ENCODE results near the gene DYRK1B. TPM values are rescaled to one million over a fixed set of nuclear protein-coding genes. Genes with fewer than 3 reads are reported as not detected.

The DYRK1B gene
- total and polyA plus RNA-seq, 5 donors from 2014 or later = 7.2 to 32.6 (median 10.9) TPM

GRCh38 chr19:39834287-39834841 is 402 bp upstream of the DYRK1B start:
- no peak for ATAC-seq (ENCODE audit: low read depth in 2 of 2)
- H3K36me3 Mint-ChIP-seq = peaks cover 34% of the 10 kb centered on the region
- H3K4me3 Mint-ChIP-seq = peak overlapping the region; percentile 57 to 89 (median 78)
- Histone ChIP-seq H3K27me3 (ENCODE audit: control insufficient read depth, insufficient read depth, low read length) (no peaks in the 10 kb centered on the region), H3K36me3 (ENCODE audit: control insufficient read depth, insufficient read depth, low read length) (peaks cover 63% of the 10 kb centered on the region), H3K4me1 (ENCODE audit: control insufficient read depth, insufficient read depth, low read length, poor library complexity, severe bottlenecking) (peaks cover 28% of the 10 kb centered on the region), H3K4me3 (ENCODE audit: low read depth, low read length) (peak overlapping the region; percentile 64), H3K9me3 (ENCODE audit: control insufficient read depth in 2 of 2, low read length in 2 of 2) (no peaks in the 10 kb centered on the region), H3K27ac (ENCODE audit: insufficient read depth, low read length, poor library complexity, severe bottlenecking) (peak overlapping the region; percentile 96)
- H3K27ac Mint-ChIP-seq = peak overlapping the region; percentile 69 to 97 (median 89)
- H3K4me1 Mint-ChIP-seq = peaks cover 5 to 29% (median 22%) of the 10 kb centered on the region in 4 donors
- H3K9me3 Mint-ChIP-seq = peaks cover 0 to 2% (median 0%) of the 10 kb centered on the region in 7 donors
- no peaks in the 10 kb centered on the region for H3K27me3 Mint-ChIP-seq
- no peak for DNase-seq

- Histone ChIP-seq H3K4me3 (ENCODE audit: low read depth, low read length) (peak overlapping the region; percentile 74), H3K27ac (ENCODE audit: insufficient read depth, low read length, poor library complexity, severe bottlenecking) (peak overlapping the region; percentile 96), H3K4me1 (ENCODE audit: control insufficient read depth, insufficient read depth, low read length, poor library complexity, severe bottlenecking) (peaks cover 28% of the 10 kb centered on the region), H3K27me3 (ENCODE audit: control insufficient read depth, insufficient read depth, low read length) (no peaks in the 10 kb centered on the region), H3K9me3 (ENCODE audit: control insufficient read depth in 2 of 2, low read length in 2 of 2) (no peaks in the 10 kb centered on the region), H3K36me3 (ENCODE audit: control insufficient read depth, insufficient read depth, low read length) (peaks cover 54% of the 10 kb centered on the region)
- ATAC-seq (ENCODE audit: low read depth in 2 of 2) (no peak), DNase-seq (no peak)
- peaks cover 5 to 36% (median 29%) of the 10 kb centered on the region in 4 donors for H3K4me1 Mint-ChIP-seq
- H3K4me3 Mint-ChIP-seq = peak overlapping the region; percentile 76 to 94 (median 88)
- peaks cover 39% of the 10 kb centered on the region for H3K36me3 Mint-ChIP-seq
- peak overlapping the region in 2 of 3 donors; percentile 68 to 93 for H3K27ac Mint-ChIP-seq
- peaks cover 0 to 2% (median 0%) of the 10 kb centered on the region in 7 donors for H3K9me3 Mint-ChIP-seq
- H3K27me3 Mint-ChIP-seq = no peaks in the 10 kb centered on the region
Measured at GRCh38 chr19:39833160-39833463, 850 bp downstream of the DYRK1B start.

GRCh38 chr19:39832341-39833083 is 1.4 kb downstream of the DYRK1B start:
- Histone ChIP-seq H3K27ac (ENCODE audit: insufficient read depth, low read length, poor library complexity, severe bottlenecking) (peak overlapping the region; percentile 96), H3K36me3 (ENCODE audit: control insufficient read depth, insufficient read depth, low read length) (peaks cover 51% of the 10 kb centered on the region), H3K27me3 (ENCODE audit: control insufficient read depth, insufficient read depth, low read length) (no peaks in the 10 kb centered on the region), H3K9me3 (ENCODE audit: control insufficient read depth in 2 of 2, low read length in 2 of 2) (no peaks in the 10 kb centered on the region), H3K4me1 (ENCODE audit: control insufficient read depth, insufficient read depth, low read length, poor library complexity, severe bottlenecking) (peaks cover 28% of the 10 kb centered on the region), H3K4me3 (ENCODE audit: low read depth, low read length) (peak overlapping the region; percentile 74)
- DNase-seq = no peak
- Mint-ChIP-seq H3K27me3 (no peaks in the 10 kb centered on the region), H3K9me3 (peaks cover 0 to 2% (median 0%) of the 10 kb centered on the region in 7 donors), H3K36me3 (peaks cover 40% of the 10 kb centered on the region), H3K27ac (peak overlapping the region; percentile 68 to 93 (median 88)), H3K4me3 (peak overlapping the region; percentile 76 to 94 (median 84)), H3K4me1 (peaks cover 5 to 36% (median 29%) of the 10 kb centered on the region in 4 donors)
- no peak for ATAC-seq (ENCODE audit: low read depth in 2 of 2)

GRCh38 chr19:39831679-39832078 is 2.3 kb downstream of the DYRK1B start:
- peak overlapping the region in 3 of 4 donors; percentile 77 to 94 (median 82) for H3K4me3 Mint-ChIP-seq

GRCh38 chr19:39830847-39831246 is 3.1 kb downstream of the DYRK1B start:
- H3K27me3 ChIP-seq (ENCODE audit: control insufficient read depth, insufficient read depth, low read length) = no peaks in the 10 kb centered on the region
- H3K36me3 Mint-ChIP-seq = peaks cover 30% of the 10 kb centered on the region
- peaks cover 5 to 36% (median 28%) of the 10 kb centered on the region in 4 donors for H3K4me1 Mint-ChIP-seq
- peaks cover 28% of the 10 kb centered on the region for H3K4me1 ChIP-seq (ENCODE audit: control insufficient read depth, insufficient read depth, low read length, poor library complexity, severe bottlenecking)
- H3K9me3 ChIP-seq (ENCODE audit: control insufficient read depth in 2 of 2, low read length in 2 of 2) = no peaks in the 10 kb centered on the region
- peak overlapping the region in 2 of 3 donors; percentile 55 to 67 for H3K27ac Mint-ChIP-seq
- H3K27me3 Mint-ChIP-seq = no peaks in the 10 kb centered on the region
- peak overlapping the region in 2 of 4 donors; percentile 52 to 77 for H3K4me3 Mint-ChIP-seq
- H3K27ac ChIP-seq (ENCODE audit: insufficient read depth, low read length, poor library complexity, severe bottlenecking) = no peak overlapping the region
- no peak overlapping the region for H3K4me3 ChIP-seq (ENCODE audit: low read depth, low read length)
- DNase-seq (no peak), ATAC-seq (ENCODE audit: low read depth in 2 of 2) (no peak)
- peaks cover 40% of the 10 kb centered on the region for H3K36me3 ChIP-seq (ENCODE audit: control insufficient read depth, insufficient read depth, low read length)
- H3K9me3 Mint-ChIP-seq = peaks cover 0 to 2% (median 0%) of the 10 kb centered on the region in 7 donors

More at GRCh38 chr19:39831679-39832078, 2.3 kb downstream of the DYRK1B start:
- Histone ChIP-seq H3K27ac (ENCODE audit: insufficient read depth, low read length, poor library complexity, severe bottlenecking) (no peak overlapping the region), H3K9me3 (ENCODE audit: control insufficient read depth in 2 of 2, low read length in 2 of 2) (no peaks in the 10 kb centered on the region), H3K27me3 (ENCODE audit: control insufficient read depth, insufficient read depth, low read length) (no peaks in the 10 kb centered on the region), H3K4me1 (ENCODE audit: control insufficient read depth, insufficient read depth, low read length, poor library complexity, severe bottlenecking) (peaks cover 28% of the 10 kb centered on the region), H3K36me3 (ENCODE audit: control insufficient read depth, insufficient read depth, low read length) (peaks cover 48% of the 10 kb centered on the region), H3K4me3 (ENCODE audit: low read depth, low read length) (no peak overlapping the region)
- Mint-ChIP-seq H3K4me1 (peaks cover 5 to 36% (median 28%) of the 10 kb centered on the region in 4 donors), H3K9me3 (peaks cover 0 to 2% (median 0%) of the 10 kb centered on the region in 7 donors), H3K36me3 (peaks cover 35% of the 10 kb centered on the region), H3K27ac (peak overlapping the region; percentile 26 to 93 (median 88)), H3K27me3 (no peaks in the 10 kb centered on the region)
- DNase-seq (no peak), ATAC-seq (ENCODE audit: low read depth in 2 of 2) (no peak)

GRCh38 chr19:39830406-39830805 is 3.6 kb downstream of the DYRK1B start:
- no peak overlapping the region for H3K27ac ChIP-seq (ENCODE audit: insufficient read depth, low read length, poor library complexity, severe bottlenecking)
- H3K4me1 Mint-ChIP-seq = peaks cover 5 to 36% (median 28%) of the 10 kb centered on the region in 4 donors
- H3K4me1 ChIP-seq (ENCODE audit: control insufficient read depth, insufficient read depth, low read length, poor library complexity, severe bottlenecking) = peaks cover 28% of the 10 kb centered on the region
- no peaks in the 10 kb centered on the region for H3K27me3 ChIP-seq (ENCODE audit: control insufficient read depth, insufficient read depth, low read length)
- no peak overlapping the region for H3K4me3 ChIP-seq (ENCODE audit: low read depth, low read length)
- H3K27me3 Mint-ChIP-seq = no peaks in the 10 kb centered on the region
- DNase-seq (no peak), ATAC-seq (ENCODE audit: low read depth in 2 of 2) (no peak)
- H3K4me3 Mint-ChIP-seq = peak overlapping the region in 1 of 4 donors; percentile 77
- peaks cover 38% of the 10 kb centered on the region for H3K36me3 ChIP-seq (ENCODE audit: control insufficient read depth, insufficient read depth, low read length)
- H3K36me3 Mint-ChIP-seq = peaks cover 30% of the 10 kb centered on the region
- peak overlapping the region in 1 of 3 donors; percentile 67 for H3K27ac Mint-ChIP-seq
- peaks cover 0 to 2% (median 0%) of the 10 kb centered on the region in 7 donors for H3K9me3 Mint-ChIP-seq
- no peaks in the 10 kb centered on the region for H3K9me3 ChIP-seq (ENCODE audit: control insufficient read depth in 2 of 2, low read length in 2 of 2)

- Mint-ChIP-seq H3K4me1 (peaks cover 5 to 36% (median 28%) of the 10 kb centered on the region in 4 donors), H3K27me3 (no peaks in the 10 kb centered on the region), H3K36me3 (peaks cover 30% of the 10 kb centered on the region), H3K9me3 (peaks cover 0 to 2% (median 0%) of the 10 kb centered on the region in 7 donors), H3K27ac (no peak overlapping the region), H3K4me3 (peak overlapping the region in 2 of 4 donors; percentile 16 to 77)
- H3K4me3 ChIP-seq (ENCODE audit: low read depth, low read length) = no peak overlapping the region
- no peak overlapping the region for H3K27ac ChIP-seq (ENCODE audit: insufficient read depth, low read length, poor library complexity, severe bottlenecking)
- peaks cover 32% of the 10 kb centered on the region for H3K36me3 ChIP-seq (ENCODE audit: control insufficient read depth, insufficient read depth, low read length)
- peaks cover 32% of the 10 kb centered on the region for H3K4me1 ChIP-seq (ENCODE audit: control insufficient read depth, insufficient read depth, low read length, poor library complexity, severe bottlenecking)
- H3K27me3 ChIP-seq (ENCODE audit: control insufficient read depth, insufficient read depth, low read length) = no peaks in the 10 kb centered on the region
- ATAC-seq (ENCODE audit: low read depth in 2 of 2) = no peak
- H3K9me3 ChIP-seq (ENCODE audit: control insufficient read depth in 2 of 2, low read length in 2 of 2) = no peaks in the 10 kb centered on the region
- DNase-seq = no peak
Measured at GRCh38 chr19:39829702-39830275, 4.2 kb downstream of the DYRK1B start.

Measured in CD4-positive, CD25-positive, alpha-beta regulatory T cell (primary cell).